Measurements from ENCODE around the gene UBE2O. TPM values are rescaled to one million over a fixed set of nuclear protein-coding genes. Genes with fewer than 3 reads are reported as not detected.

Gene UBE2O
- total and polyA plus RNA-seq, 2 experiments from 2014 or later, result 30.4 to 79.4 TPM

DNA sequence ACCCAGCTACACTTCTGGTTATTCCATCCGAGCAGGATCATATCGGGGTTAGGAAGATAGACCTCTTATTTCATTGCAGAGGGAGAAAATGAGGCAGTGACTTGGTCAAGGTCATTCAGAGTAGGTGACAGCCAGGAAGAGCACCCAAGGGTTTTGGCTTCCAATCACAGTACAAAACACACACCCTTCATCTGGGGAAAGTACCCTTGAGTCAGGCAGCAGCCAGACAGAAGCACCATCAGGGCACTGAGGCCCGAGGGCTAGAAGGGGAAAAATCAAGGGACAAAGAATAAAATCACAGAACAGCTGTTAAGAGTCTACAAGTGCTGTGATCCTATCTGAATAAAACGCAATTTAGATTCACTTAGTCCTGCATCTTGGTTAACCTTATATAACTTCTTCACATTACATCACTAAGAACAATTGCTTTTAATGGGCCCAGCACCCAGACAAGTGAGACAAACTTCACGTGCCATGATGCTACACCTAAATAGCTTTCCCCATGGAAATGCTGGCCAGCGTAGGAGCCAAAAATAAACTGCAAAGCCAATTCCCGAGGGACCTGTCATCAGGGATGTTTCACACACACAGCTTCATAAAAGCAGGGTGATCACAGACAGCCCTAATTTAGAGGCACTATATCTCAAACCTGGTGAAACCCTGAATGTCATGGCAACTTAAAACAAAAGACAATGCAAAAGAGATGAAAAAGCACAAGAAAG, 4.9 kb downstream of the UBE2O start:
- H2AFZ ChIP-seq, result no peak overlapping the region
- no peaks in the 10 kb centered on the region for H3K9me2 ChIP-seq (ENCODE audit: insufficient read depth)
- Mint-ChIP-seq H3K27ac (peak overlapping the region; percentile 99), H3K9me3 (no peaks in the 10 kb centered on the region), H3K36me3 (ENCODE audit: low read depth) (no peaks in the 10 kb centered on the region), H3K4me3 (peak overlapping the region; percentile 29; the same call in 1 of the 3 replicates), H3K27me3 (ENCODE audit: insufficient read depth, low read depth, poor library complexity) (peaks cover 13% of the 10 kb centered on the region), H3K4me1 (peaks cover 80% of the 10 kb centered on the region)
- peaks cover 34% of the 10 kb centered on the region for H4K20me1 ChIP-seq (replicated peaks; ENCODE audit: insufficient read depth)
- H3F3A ChIP-seq (replicated peaks; ENCODE audit: low read depth), result peaks cover 26% of the 10 kb centered on the region
- peak overlapping the region; percentile 68 for H3K4me2 ChIP-seq
- H3K79me2 ChIP-seq (replicated peaks; ENCODE audit: insufficient read depth), result peaks cover 87% of the 10 kb centered on the region
- peak overlapping the region; percentile 16; the same call in 1 of the 2 replicates for H3K4me3 ChIP-seq
- no peak for TF ChIP-seq EZH2phosphoT487 (IDR thresholded peaks at IDR 0.05; ENCODE audit: unreplicated experiment)
- TF ChIP-seq ETS1 (IDR thresholded peaks at IDR 0.05), result no peak
- TF ChIP-seq POLR2AphosphoS5 (IDR thresholded peaks at IDR 0.05; ENCODE audit: low read depth), result no peak
- no peak for TF ChIP-seq ZNF331 (CRISPR knock-in tag; IDR thresholded peaks at IDR 0.05; ENCODE audit: low read depth)
- no peak for TF ChIP-seq ZNF462 (CRISPR knock-in tag; IDR thresholded peaks at IDR 0.05)
- no peak for TF ChIP-seq REST (IDR thresholded peaks at IDR 0.05; ENCODE audit: unreplicated experiment)
- no peak for TF ChIP-seq STAT1 (IDR thresholded peaks at IDR 0.05; ENCODE audit: unreplicated experiment)
- ATAC-seq, result no peak
- no peak for DNase-seq (ENCODE audit: low spot score)
- H3K27me3 ChIP-seq (ENCODE audit: insufficient read depth), result no peaks in the 10 kb centered on the region
- no peaks in the 10 kb centered on the region for H3K36me3 ChIP-seq (ENCODE audit: insufficient read depth)
- H3K27ac ChIP-seq (ENCODE audit: low read depth), result peak overlapping the region; percentile 65
- peaks cover 84% of the 10 kb centered on the region for H3K4me1 ChIP-seq (ENCODE audit: insufficient read depth)

Data from GM23338 (cell line).